Cardiac fibroblast (primary cell): ENCODE results near the gene FOXK2.
A peak's percentile ranks its signal among the peaks of the same experiment; 100 is the strongest.
"Not testable (repeated sequence)": the region's sequence is repeated elsewhere in the genome, so short reads cannot be mapped to it uniquely, and the experiment has no call there.

Source experiments
- DNase-seq, 2 donors: peaks; one replicate each; pipeline versions ENCODE4 v3.0.0 to v3.0.0-alpha.2; 2010; ENCODE audit warnings: low read depth in 2 of 2
- H3K4me3 ChIP-seq, 2 donors: replicated peaks in 1 of 2; 1 replicate in 1 of 2; 2 replicates in 1 of 2; pipeline ENCODE4 v1.5.1; 2011; ENCODE audit warnings: low read depth in 2 of 2, low read length in 2 of 2, mild to moderate bottlenecking in 2 of 2, moderate library complexity in 1 of 2
- CTCF ChIP-seq: IDR thresholded peaks from one replicate; pipeline ENCODE4 v1.5.1; 2011; ENCODE audit warnings: low read depth, mild to moderate bottlenecking, low read length, inconsistent platforms

Gene FOXK2

GRCh38 chr17:82560252-82560642, 40.7 kb downstream of the FOXK2 start:
- no peak overlapping the region for H3K4me3 ChIP-seq
- TF ChIP-seq CTCF: no peak
- DNase-seq: no peak

- no peak for DNase-seq
- no peak overlapping the region for H3K4me3 ChIP-seq
- TF ChIP-seq CTCF: no peak
These were observed 41.4 kb downstream of the FOXK2 start for GRCh38 chr17:82560802-82561428.

- no peak overlapping the region for H3K4me3 ChIP-seq
- TF ChIP-seq CTCF: no peak
- DNase-seq: no peak
These were observed 42.0 kb downstream of the FOXK2 start for GRCh38 chr17:82561429-82562035.

GRCh38 chr17:82562718-82563220, 43.2 kb downstream of the FOXK2 start:
- not testable (repeated sequence) for H3K4me3 ChIP-seq, DNase-seq

- DNase-seq: no peak
- no peak for TF ChIP-seq CTCF
- no peak overlapping the region for H3K4me3 ChIP-seq
These were observed 43.8 kb downstream of the FOXK2 start for GRCh38 chr17:82563318-82563717.

GRCh38 chr17:82563745-82564144, 44.2 kb downstream of the FOXK2 start:
- not testable (repeated sequence) for H3K4me3 ChIP-seq, DNase-seq

- no peak overlapping the region for H3K4me3 ChIP-seq
- no peak for DNase-seq
- TF ChIP-seq CTCF: no peak
These were observed 44.7 kb downstream of the FOXK2 start for GRCh38 chr17:82564241-82564640.

GRCh38 chr17:82565551-82565950, 46.0 kb downstream of the FOXK2 start:
- H3K4me3 ChIP-seq: no peak overlapping the region
- peak in 1 of 2 donors; percentile 25 for DNase-seq

More at GRCh38 chr17:82565551-82565950, 46.0 kb downstream of the FOXK2 start:
- no peak for TF ChIP-seq CTCF
